ENCODE data around the gene KLHL36.
"Not testable (repeated sequence)": the region's sequence is repeated elsewhere in the genome, so short reads cannot be mapped to it uniquely, and the experiment has no call there.

KLHL36 gene

GRCh38 chr16:84693869-84694268 lies 45.6 kb downstream of the KLHL36 start:
- DNase-seq (ENCODE audit: low read depth in 2 of 2) = not testable (repeated sequence)

GRCh38 chr16:84694980-84695379 lies 46.7 kb downstream of the KLHL36 start:
- DNase-seq (ENCODE audit: low read depth in 2 of 2) = no peak

GRCh38 chr16:84699147-84699711 lies 50.9 kb downstream of the KLHL36 start:
- peak in 1 of 2 donors; percentile 1 for DNase-seq (ENCODE audit: low read depth in 2 of 2)

GRCh38 chr16:84699712-84700445 lies 51.6 kb downstream of the KLHL36 start, which contains the start of gene USP10:
Gene USP10, plus strand, starts transcription at chr16:84700000. Its CDS starts 91 bp downstream, at chr16:84700091.
- peak; percentile 65 to 69 for DNase-seq (ENCODE audit: low read depth in 2 of 2)

- peak in 1 of 2 donors; percentile 11 for DNase-seq (ENCODE audit: low read depth in 2 of 2)
Measured at GRCh38 chr16:84700446-84701300, 52.4 kb downstream of the KLHL36 start.

- no peak for DNase-seq (ENCODE audit: low read depth in 2 of 2)
Measured at GRCh38 chr16:84703681-84704080, 55.4 kb downstream of the KLHL36 start.

- DNase-seq (ENCODE audit: low read depth in 2 of 2) = no peak
Measured at GRCh38 chr16:84704253-84704652, 55.9 kb downstream of the KLHL36 start.

- no peak for DNase-seq (ENCODE audit: low read depth in 2 of 2)
Measured at GRCh38 chr16:84706856-84707255, 58.5 kb downstream of the KLHL36 start.

- DNase-seq (ENCODE audit: low read depth in 2 of 2) = no peak
Measured at GRCh38 chr16:84709609-84710008, 61.3 kb downstream of the KLHL36 start.

- no peak for DNase-seq (ENCODE audit: low read depth in 2 of 2)
Measured at GRCh38 chr16:84710686-84711085, 62.4 kb downstream of the KLHL36 start.

All from activated CD4-positive, alpha-beta T cell treated with anti-CD3 and anti-CD28 coated beads for 24 hours (primary cell).